HG02981 (cell line): ENCODE data around the gene ATP11A.

Experiments used
- ATAC-seq: cut with Tn5 transposase; IDR thresholded peaks from one replicate; pipeline ENCODE4 v1.9.1; 2021; ENCODE audit warnings: mild to moderate bottlenecking, moderate library complexity; ENCODE audit not compliant: unreplicated experiment

Gene ATP11A

GRCh38 chr13:112917056-112917664 lies 227.3 kb downstream of the ATP11A start:
- ATAC-seq = no peak

- ATAC-seq = no peak
Measured at GRCh38 chr13:112917737-112918136, 227.9 kb downstream of the ATP11A start.

- ATAC-seq = no peak
Measured at GRCh38 chr13:112918266-112918665, 228.4 kb downstream of the ATP11A start.

GRCh38 chr13:112918746-112919145 lies 228.9 kb downstream of the ATP11A start:
- ATAC-seq = no peak

- no peak for ATAC-seq
Measured at GRCh38 chr13:112923962-112924361, 234.1 kb downstream of the ATP11A start.

- no peak for ATAC-seq
Measured at GRCh38 chr13:112924365-112924764, 234.5 kb downstream of the ATP11A start.

GRCh38 chr13:112926003-112926402 lies 236.2 kb downstream of the ATP11A start:
- no peak for ATAC-seq

GRCh38 chr13:112926993-112927392 lies 237.2 kb downstream of the ATP11A start:
- no peak for ATAC-seq

GRCh38 chr13:112928020-112928971 lies 238.5 kb downstream of the ATP11A start:
- ATAC-seq = no peak

- ATAC-seq = no peak
Measured at GRCh38 chr13:112928972-112929782, 239.3 kb downstream of the ATP11A start.

- no peak for ATAC-seq
Measured at GRCh38 chr13:112929783-112930055, 239.9 kb downstream of the ATP11A start.

GRCh38 chr13:112930192-112930591 lies 240.4 kb downstream of the ATP11A start:
- ATAC-seq = no peak

- ATAC-seq = no peak
Measured at GRCh38 chr13:112931028-112931934, 241.4 kb downstream of the ATP11A start.

GRCh38 chr13:112932971-112933370 lies 243.1 kb downstream of the ATP11A start:
- no peak for ATAC-seq

- no peak for ATAC-seq
Measured at GRCh38 chr13:112933649-112934048, 243.8 kb downstream of the ATP11A start.

GRCh38 chr13:112934078-112934477 lies 244.2 kb downstream of the ATP11A start:
- ATAC-seq = no peak
